ENCODE measurements around the gene ATP11C. TPM values are rescaled to one million over a fixed set of nuclear protein-coding genes. Genes with fewer than 3 reads are reported as not detected.
"Not testable (repeated sequence)": the region's sequence is repeated elsewhere in the genome, so short reads cannot be mapped to it uniquely, and the experiment has no call there.

ATP11C gene
- total and polyA plus RNA-seq, 2 of the 4 experiments (the other 2 are of a cell fraction) = 19.3 to 40.0 TPM

DNA sequence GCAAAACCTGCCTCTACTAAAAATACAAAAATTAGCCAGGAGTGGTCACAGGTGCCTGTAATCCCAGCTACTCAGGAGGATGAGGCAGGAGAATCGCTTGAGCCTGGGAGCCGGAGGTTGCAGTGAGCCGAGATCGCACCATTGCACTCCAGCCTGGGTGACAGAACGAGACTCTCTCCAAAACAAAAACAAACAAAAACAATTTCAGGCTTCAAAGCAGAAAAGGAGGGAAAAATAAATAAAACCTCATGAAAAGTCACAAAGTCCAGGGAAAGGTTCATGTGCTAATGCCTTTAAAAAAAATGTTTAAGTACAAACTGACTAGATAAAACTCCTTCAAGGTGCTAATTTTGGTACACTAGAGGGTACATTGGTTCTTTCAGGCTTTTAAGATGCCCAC lies 96.5 kb downstream of the ATP11C start:
- H2AFZ ChIP-seq (replicated peaks; ENCODE audit: low read length, poor library complexity); H3K4me3 ChIP-seq (ENCODE audit: insufficient read depth, low read depth, low read length); H3K18ac ChIP-seq (ENCODE audit: low read depth, low read length); H3K27ac ChIP-seq (ENCODE audit: insufficient read depth, low read length); H3K23ac ChIP-seq (ENCODE audit: low read depth, low read length); H2BK120ac ChIP-seq (ENCODE audit: low read depth, low read length); H3K14ac ChIP-seq (replicated peaks; ENCODE audit: low read depth, low read length); H2BK15ac ChIP-seq (ENCODE audit: low read depth, low read length); H3K9me3 ChIP-seq (ENCODE audit: control insufficient read depth, insufficient read depth, low read length); CTCF ChIA-PET; H3K56ac ChIP-seq (ENCODE audit: extremely low read depth, insufficient read depth, low read length); H3K36me3 ChIP-seq (ENCODE audit: control insufficient read depth, insufficient read depth, low read length); DNase-seq; ATAC-seq (ENCODE audit: low read depth); H3K9me1 ChIP-seq (ENCODE audit: insufficient read depth, low read length); H3K9ac ChIP-seq (ENCODE audit: low read depth, low read length); dilution Hi-C loops (cut with HindIII; ENCODE audit: low sequenced_read_pairs, unreplicated experiment); H3K4ac ChIP-seq (ENCODE audit: low read depth, low read length); H4K91ac ChIP-seq (ENCODE audit: insufficient read depth, low read depth, low read length); H4K8ac ChIP-seq (ENCODE audit: low read depth in 2 of 2, low read length in 2 of 2); H4K20me1 ChIP-seq (ENCODE audit: insufficient read depth, low read length); H4K5ac ChIP-seq (ENCODE audit: low read depth, low read length); H3K4me1 ChIP-seq (ENCODE audit: control insufficient read depth, insufficient read depth, low read length); H2AK5ac ChIP-seq (ENCODE audit: low read depth, low read length); BruUV-seq (replicated peaks); H2BK20ac ChIP-seq (ENCODE audit: low read depth, low read length); H3K4me2 ChIP-seq (ENCODE audit: low read depth, low read length); POLR2A ChIA-PET (ENCODE audit: unreplicated experiment); H2BK5ac ChIP-seq (ENCODE audit: low read depth, low read length, poor library complexity, severe bottlenecking); intact Hi-C loops (cut with micrococcal nuclease); in situ Hi-C loops (cut with MboI; ENCODE audit: low sequenced_read_pairs); H3K27me3 ChIP-seq (ENCODE audit: control insufficient read depth, insufficient read depth, low read length); H2AK9ac ChIP-seq (replicated peaks; ENCODE audit: low read depth, low read length, poor library complexity): not testable (repeated sequence)
- H3K79me1 ChIP-seq (ENCODE audit: low read depth in 1 of 2, low read length in 2 of 2) = peaks cover 3 to 13% of the 10 kb centered on the region in 2 experiments; a peak in 3 of 4 replicates
- WGBS, 2 experiments (ENCODE audit: extremely low coverage in 2 of 2, insufficient read length in 1 of 2) = no CpG with 5 or more reads among the region's 5 CpGs
